LHCN-M2 (cell line): Measurements from ENCODE around the gene DNAJC6. TPM values are rescaled to one million over a fixed set of nuclear protein-coding genes. Genes with fewer than 3 reads are reported as not detected.

Experiments
- DNase-seq: peaks from one replicate; pipeline ENCODE4 v3.0.0-alpha.2; 2012; ENCODE audit warnings: low read depth
- total RNA-seq: library from RNA; depleted of rRNA; stranded (reverse); fragments of >200 nt; gene quantifications from 2 replicates; pipeline ENCODE4 v1.2.3, GENCODE V29; 2014

Gene DNAJC6
- total RNA-seq, 1 experiment from 2014 or later: 2.9 TPM

DNA sequence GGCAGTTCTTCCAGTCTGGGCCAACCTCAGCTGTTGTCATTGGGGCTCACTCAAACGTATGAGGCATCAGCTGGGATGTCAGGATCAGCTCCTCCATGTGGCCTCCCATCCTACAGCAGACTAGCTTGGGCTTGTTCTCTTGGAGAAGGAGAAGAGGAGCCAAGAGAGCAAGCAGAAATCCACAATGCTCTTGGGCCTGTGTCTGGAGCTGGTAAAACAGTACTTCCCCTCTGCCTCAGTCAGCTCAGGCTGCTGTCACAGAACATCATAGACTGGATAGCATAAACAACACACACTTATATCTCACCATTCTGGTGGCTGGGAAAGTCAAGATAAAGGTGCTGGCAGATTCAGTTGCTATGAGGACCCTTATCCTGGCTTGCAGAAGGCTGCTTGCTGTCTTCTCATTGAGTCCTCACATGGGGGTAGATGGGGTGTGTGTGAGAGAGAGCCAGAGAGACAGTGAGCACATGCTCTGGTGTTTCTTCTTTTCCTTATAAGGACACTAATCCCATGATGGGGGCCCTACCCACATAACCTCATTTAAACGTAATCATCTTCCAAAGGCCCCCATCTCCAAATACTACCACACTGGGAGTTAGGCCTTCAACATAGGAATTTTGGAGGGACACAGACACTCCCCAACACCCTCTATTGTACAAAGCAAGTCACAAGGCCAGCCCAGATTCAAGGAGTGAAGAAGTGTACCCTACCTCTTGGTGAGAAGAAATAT, 16.3 kb upstream of the DNAJC6 start:
- DNase-seq: no peak

DNA sequence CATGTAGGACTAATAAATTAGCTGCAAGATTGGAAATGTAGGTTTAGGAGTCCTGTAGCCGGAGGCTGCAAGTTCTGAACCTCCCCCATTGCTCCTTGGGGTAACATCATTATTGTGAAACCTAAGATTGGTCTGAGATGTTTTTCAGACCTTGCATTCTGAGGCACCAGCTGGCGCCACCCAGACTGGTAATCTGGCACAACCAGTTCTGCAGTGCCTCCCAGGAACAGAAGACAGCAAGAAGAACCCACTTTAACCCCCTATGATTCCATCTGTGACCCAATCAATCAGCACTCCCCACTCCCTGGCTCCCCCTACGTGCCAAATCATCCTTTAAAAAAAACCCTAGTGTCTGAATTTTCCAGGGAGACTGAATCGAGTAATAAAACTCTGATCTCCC, 11.6 kb upstream of the DNAJC6 start:
- DNase-seq: no peak

DNA sequence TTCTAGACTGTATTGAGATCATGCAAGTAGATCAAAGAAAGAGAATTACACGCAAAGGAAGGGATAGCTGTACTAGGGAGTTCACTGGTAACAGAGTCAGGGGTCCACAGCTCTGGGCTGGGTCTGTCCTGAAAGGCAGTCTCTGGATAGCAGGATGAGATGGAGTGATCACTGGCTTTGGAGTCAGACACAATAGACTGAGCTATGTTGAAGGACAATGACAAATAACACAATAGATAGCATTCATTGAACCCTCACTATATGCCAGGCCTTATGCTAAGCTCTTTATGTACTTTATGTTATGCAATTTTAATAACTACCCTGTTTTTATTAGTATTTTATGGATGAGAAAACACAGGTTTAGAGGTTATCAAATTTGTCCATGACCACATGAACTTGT, 10.0 kb upstream of the DNAJC6 start:
- no peak for DNase-seq

DNA sequence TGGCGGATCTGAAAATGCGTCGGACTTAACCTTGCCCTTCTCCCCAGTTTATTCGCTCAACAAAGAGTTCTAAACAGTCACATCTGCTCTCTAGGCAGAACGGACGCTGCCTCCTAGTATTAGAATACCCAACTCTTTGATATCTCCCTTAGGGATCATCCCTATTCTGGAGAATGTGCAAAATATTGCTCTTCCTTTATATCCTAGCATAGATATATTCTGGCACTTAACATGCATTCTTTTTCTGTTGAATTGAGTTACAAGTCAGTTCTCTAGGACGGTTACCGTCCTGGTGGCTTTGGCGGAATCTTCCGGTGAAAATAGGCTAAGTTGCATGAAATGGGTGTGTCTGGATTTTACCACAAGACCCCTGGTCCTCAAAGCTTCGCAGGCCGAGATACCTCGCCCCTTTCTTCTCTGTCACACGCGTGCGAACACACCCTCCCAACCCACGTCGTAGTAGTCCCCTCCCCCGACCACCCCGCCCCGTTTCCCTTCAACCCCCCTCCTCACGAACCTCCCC, 501 bp upstream of the DNAJC6 start:
- no peak for DNase-seq

DNA sequence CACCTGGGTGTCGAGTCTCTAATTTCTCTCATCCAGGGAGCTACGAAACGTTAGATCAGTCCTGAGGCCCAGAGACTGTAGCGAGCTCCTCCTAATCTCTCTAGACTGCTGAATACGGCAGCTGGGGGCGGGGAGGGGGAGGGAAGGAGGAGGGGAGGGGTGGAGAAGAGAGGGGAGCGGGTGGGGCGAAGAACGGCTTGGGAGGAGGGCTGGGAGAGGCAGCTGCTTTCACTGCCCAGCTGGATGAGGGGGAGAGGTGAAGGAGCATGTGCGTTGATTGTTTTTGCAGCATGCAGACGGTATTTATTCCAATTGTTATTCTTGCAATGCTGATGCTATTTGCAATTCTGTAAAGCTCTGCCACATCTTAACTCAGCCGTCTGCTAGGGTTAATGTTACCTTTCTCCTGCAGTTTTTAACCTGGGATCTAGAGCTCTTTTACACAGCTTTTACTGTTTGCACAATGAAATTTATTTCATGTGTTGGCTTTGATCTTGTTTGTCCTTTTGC, 790 bp downstream of the DNAJC6 start:
- DNase-seq: peak; percentile 61

DNA sequence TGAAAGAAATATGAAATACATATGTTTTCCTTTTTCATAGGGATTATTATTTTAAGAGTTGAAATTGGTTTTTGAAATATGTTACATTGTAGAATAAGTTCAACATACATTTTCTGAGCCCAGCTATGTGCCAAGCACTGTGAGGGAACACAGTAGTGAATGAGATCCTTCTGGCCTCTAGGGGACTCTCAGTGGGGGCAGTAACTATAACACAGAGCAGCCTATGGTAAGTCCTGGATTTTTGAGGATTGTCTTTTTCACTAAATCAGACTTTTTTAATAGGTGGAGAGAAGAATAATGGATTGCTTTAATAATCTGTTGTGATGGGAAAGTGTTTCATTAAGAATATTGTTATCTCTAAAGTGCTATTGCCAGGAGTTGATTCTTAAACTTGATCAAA, 2.4 kb downstream of the DNAJC6 start:
- no peak for DNase-seq

DNA sequence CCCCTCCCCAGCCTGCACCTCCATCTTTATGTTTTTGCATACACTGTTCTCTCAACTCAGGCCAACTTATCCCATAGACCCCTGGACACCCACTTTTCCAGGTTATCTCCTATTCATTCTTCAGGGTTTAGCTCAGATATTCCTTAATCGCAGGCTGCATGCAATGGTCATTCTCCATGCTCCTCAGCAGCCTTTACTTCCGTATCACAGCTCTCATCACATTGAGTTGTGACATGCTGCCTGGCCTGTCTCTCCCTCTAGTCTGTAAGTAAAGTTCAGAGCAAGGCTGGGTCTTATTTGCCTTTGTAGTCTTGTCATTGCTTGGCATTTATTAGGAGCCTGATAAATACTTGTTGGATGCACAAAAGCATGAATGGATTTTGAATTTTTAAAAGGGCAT, 6.9 kb downstream of the DNAJC6 start:
- DNase-seq: no peak

DNA sequence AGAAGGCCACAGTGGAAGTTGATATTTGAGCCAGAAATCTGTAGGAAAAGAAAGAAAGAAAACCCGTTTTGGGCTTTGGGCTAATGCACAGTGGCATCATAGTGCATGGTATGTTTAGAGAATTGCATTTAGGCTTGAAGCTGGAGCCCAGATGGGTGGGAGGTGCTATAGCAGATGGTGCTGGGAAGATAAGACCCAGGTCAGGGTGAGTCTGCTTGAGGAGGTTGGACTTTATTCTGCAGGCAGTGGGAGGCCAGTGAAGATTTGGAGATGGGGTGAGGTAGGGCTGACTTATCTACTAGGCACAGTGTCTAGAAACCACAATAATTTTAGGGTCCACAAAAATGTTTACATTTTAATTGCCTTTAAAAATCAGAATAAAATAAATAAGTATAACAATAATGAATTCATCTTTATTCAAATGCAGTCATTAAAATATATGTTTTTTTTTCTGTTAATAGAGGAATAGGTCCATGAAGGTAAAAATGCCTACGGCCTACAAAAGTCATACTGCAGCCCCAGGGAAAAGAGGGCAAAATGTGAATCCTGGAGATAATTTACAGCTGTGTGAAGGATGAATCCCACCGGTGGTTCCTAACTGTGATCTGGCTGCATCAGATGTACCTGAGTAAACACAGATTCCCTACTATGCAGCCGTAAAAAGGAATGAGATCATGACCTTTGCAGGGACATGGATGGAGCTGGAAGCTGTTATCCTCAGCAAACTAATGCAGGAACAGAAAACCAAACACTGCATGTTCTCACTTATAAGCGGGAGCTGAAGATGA, 8.7 kb downstream of the DNAJC6 start:
- DNase-seq: no peak

DNA sequence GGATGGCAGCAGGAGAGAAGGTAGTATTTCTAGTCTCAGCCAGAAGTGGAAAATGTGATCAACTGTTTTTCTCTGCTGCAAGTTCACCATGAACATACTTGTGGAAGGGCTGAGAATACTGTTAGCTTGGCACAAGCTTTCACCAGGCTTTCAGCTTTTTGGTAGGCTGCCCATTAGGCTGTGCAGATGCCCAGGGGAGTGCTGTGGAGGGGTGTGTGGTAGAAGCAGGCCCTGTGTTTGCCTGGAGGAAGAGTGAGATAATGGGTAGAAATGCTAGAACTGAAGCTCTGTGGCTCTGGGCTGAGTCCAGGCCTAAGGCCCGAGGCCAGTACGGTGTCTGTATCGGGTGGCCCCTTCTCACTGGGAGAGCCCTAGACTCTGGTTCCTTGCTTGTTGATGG, 9.8 kb downstream of the DNAJC6 start:
- DNase-seq: no peak

DNA sequence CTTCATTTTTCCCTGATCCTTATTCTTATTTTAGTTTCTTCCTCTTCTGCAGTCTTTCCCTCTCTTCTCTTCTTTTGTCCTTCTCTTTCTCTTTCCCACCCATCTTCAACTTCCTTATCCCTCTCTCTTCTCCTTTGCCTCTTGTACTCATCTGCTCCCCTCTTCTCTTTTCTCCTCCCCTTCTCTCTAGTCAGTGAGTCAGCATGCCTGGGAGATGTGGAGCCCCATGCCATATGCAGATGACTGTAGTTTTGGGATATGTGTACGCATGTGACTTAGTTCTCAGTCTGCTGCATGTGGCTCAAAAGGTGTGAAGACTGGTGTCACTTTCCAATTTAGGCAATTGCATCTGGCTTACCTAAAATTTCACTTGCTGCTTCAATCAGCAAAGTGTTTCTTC, 10.4 kb downstream of the DNAJC6 start:
- DNase-seq: no peak

DNA sequence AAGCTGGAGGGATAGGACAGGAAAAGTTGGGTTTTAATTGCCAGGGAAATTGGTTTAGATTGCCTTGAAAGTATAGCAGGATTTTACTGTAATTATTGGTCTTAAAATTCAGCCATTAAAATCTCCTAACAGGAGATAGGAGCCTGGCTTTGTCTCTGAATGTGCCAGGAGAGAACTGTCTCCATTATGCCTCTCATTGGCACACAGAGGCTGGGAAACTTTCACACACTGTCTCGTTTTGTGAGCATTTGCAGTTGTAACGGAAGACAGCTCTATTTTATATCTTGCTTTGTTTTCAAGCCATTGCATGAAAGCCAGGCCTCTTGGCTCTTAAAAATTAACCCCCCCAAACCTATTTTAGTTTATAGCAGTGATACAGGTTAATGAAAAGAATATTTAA, 12.5 kb downstream of the DNAJC6 start:
- no peak for DNase-seq

DNA sequence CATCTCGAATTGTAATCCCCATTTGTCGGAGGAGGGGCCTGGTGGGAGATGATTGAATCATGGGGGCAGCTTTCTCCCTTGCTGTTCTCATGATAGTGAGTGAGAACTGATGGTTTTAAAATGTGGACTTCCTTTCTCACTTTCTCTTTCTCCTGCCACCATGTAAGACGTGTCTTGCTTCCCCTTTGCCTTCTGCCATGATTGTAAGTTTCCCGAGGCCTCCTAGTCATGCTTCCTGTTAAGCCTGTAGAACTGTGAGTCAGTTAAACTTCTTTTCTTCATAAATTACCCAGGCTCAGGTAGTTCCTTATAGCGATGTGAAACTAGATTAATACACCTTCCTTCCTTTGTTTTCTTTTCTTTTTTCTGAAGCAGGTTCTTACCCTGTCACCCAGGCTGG, 13.9 kb downstream of the DNAJC6 start:
- no peak for DNase-seq

DNA sequence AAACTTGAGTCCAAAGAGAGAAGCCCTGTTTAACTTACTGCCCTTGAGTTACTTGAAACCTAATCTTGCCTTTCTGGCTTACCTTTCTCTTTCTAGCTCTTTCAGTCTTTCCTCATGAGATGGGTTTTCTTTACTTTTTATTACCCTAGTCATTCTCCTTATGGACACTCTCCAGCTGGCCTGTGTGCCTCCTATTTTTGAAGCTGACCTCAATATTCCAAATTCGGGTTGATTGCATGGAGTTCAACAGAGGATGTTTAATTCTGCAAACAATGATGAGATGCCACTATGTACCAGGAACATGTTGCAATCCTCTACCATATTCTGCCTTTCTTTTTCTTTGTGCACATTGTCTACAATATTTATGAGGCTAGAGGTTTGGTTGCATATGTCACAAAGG, 20.7 kb downstream of the DNAJC6 start:
- DNase-seq: no peak

DNA sequence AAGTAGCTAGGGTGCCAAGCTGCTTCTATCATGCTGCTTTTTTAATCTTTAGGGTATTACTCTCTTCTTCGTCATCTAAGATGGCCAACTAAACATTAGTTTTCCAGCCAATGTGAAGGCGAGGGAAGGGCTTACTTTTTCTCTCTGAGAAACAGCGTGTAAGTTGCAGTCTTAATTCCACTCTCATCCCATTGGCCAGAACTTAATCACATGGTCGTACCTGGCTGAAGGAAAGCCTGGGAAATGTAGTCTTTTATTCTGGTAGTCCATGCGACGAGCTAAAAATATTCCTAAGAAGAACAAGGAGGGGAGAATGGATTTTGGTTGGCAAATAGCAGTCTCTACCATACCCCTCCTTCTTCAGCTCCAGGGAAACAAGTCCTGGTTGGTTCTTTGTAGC, 21.5 kb downstream of the DNAJC6 start:
- no peak for DNase-seq

DNA sequence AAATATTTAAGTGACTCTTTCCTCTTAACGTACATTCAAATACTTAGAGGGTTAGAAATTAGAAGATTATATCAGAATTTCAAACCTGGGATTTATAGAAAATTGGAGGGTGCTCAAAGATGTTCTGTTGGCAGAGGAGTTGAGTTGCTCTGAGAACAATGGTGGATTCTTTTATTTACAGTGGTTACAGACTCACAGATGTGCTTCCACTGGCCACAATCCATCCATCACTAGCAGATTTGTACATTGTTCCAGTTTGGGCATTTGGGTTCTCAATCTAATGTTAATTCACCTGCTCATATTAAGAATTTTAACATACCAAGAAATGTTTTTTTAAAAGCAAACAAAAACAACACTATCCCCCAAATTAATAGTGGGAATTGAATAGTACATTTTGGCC, 23.5 kb downstream of the DNAJC6 start:
- no peak for DNase-seq

DNA sequence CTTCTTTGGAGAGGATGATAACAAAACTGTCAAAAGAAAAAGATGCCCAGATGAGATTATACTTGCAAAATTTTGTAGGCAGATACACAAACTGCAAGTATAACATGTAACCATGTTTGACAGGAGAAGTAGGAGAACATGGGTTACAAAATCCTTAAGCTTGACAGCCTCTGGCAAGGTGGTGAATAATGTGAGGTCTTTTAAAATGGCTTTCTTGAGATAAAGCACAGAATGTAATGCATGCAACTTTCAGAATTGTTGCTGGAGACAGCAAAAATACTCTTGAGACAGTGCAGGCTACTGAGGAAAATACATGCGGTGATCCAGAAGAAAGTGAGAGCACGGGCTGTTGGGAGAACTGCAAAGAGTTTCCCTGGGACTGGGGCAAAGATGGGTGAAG, 24.7 kb downstream of the DNAJC6 start:
- DNase-seq: no peak

DNA sequence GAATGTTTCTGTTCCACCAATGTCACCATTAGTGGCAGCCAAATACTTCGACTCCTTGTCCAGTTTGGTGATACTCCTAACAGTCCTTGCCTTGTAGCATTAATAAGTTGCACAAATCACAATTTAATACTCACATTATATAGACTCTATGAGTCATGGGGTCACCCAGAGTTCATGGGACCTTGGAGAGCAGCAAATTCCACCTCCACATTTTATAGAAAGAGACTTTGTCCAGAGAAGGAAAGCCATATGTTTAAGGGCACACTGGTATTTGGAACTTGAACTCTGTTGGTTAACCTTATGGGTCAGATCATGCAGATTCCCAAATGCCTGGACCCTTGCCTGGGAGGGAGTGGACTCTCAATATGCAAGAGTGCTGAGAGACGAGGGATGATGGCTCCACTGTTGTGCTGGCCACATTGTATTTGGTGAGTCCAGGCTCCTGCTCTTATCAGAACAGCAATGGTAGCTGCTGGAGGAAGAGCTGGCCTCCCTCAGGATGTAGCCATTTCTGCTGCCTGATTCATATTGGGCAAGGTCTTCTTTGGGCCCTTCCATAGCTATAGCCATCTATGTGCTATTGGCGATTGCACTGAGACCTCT, 30.6 kb downstream of the DNAJC6 start:
- DNase-seq: peak; percentile 26

DNA sequence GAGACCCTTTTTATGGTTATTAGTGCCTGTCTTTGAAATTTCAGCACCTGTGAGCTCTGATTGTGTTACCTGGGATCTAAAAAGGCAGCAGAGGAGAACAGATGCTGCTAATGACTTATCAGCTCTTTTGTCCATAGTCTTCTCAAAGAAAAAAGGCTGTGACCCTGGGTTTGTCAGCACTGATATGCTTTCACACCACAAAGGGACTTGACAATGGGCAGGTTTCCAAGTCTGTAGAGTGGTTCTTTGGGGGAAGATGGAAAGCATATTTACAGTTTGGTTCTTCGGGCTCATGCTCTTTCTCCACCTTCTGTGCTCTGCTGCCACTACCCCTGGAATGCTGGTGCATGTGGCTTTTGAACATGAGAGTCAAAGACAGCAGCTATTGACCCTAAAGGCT, 32.0 kb downstream of the DNAJC6 start:
- DNase-seq: no peak

DNA sequence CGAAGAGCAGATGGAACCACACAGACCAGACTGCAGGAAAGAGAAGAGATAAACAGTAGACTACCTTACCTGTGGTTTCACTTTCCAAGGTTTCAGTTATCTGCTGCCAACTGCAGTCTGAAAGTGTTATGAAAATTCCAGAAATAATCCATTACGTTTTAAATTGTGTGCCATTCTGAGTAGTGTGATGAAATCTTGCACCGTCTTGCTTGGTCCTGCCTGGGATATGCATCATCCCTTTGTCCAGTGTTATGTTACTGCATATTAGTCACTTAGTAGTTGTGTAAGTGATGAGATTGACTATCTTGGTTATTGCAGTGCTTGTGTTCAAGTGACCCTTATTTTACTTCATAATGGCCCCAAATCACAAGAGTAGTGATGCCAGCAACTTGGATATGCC, 33.9 kb downstream of the DNAJC6 start:
- peak; percentile 67 for DNase-seq

DNA sequence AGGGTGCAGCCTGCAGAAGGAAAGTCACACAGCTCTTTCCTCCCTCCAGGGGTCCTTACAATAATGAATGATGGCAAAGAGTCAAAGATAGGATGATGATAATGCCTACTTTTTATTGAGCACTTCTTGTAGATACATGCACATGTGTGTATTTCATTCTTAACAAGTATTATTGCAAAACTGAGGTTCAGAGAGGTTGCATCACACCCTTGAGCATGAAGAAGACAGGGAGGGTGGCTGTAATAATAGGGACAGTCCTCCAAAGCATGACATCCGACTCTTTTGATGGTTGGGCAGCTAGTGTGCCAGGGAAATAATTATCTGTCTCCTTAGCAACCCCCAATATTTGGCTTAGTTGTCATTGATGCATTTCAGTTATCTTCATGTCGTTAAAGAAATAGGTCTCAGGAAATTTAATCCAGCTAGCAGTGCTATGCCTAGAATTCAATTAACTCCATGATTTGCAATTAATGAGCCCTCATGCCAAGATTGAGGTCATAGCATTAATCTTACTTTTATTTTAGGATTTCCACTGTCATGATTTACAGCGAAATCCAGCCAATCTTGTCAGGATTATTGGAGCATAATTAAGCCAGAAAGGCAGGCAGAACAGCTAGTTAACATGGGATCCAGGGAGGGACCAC, 35.0 kb downstream of the DNAJC6 start:
- no peak for DNase-seq

DNA sequence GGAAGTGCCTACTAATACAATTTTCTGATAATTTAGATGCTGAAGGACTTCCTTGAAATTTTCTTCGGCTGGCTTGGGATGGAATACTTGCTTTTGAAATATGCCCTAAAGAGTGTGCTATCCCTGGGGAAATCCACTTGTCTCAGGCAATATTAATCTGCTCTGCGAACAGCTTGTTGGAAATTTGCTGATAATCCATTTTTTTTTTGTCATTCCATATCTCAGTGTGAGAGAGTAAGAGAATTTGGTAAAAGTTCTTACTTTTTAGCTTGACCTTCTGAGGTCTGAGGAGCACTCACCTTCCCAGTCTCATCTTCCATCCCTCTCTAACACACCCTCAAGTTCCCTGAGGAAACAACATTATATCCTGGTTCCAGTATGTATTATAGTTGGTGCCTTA, 36.8 kb downstream of the DNAJC6 start:
- DNase-seq: no peak
